Pancreas (tissue), 10 donors: Measurements from ENCODE around the gene ITSN1. TPM values are rescaled to one million over a fixed set of nuclear protein-coding genes. Genes with fewer than 3 reads are reported as not detected.

Experiments used
- ATAC-seq, 4 donors: fragments of 200-7000 bp; cut with Tn5 transposase; one replicate each; pipeline versions ENCODE4 v1.8.0 to v1.9.1; 2020; ENCODE audit warnings: mild to moderate bottlenecking in 4 of 4, moderate library complexity in 4 of 4
- DNase-seq, 6 donors: peaks; one replicate each; pipeline ENCODE4 v3.0.0-alpha.2; 2020
- FAIRE-seq: peaks from 2 replicates; lab custom pipeline; 2012; peaks lifted over from hg19 to GRCh38; lab: Jason Lieb, UNC
- H3K27ac ChIP-seq, 4 donors: fragments of 200-600 bp; sonication (generic); 1 replicate in 3 of 4; 2 replicates in 1 of 4; pipeline versions ENCODE4 v1.5.0 to v1.8.0; 2020
- H3K27me3 ChIP-seq, 4 donors: fragments of 200-600 bp; one replicate each; pipeline ENCODE4 v1.8.0; 2021
- H3K36me3 ChIP-seq, 3 donors: fragments of 200-600 bp; sonication (generic) in 1 of 3; one replicate each; pipeline versions ENCODE4 v1.5.0 to v1.8.0; 2020 to 2021
- H3K4me1 ChIP-seq, 3 donors: fragments of 200-600 bp; one replicate each; pipeline ENCODE4 v1.8.0; 2021
- H3K4me3 ChIP-seq, 4 donors: fragments of 200-600 bp; sonication (generic) in 2 of 4; one replicate each; pipeline versions ENCODE4 v1.5.0 to v1.8.0; 2020 to 2021
- H3K9me3 ChIP-seq, 4 donors: fragments of 200-600 bp; one replicate each; pipeline ENCODE4 v1.8.0; 2021
- CTCF ChIP-seq, 4 donors: fragments of 200-600 bp; sonication (generic) in 3 of 4; IDR thresholded peaks; one replicate each; pipeline versions ENCODE4 v1.5.0 to v1.8.0; 2021; ENCODE audit warnings: antibody characterized with exemption in 4 of 4
- WGBS, 2 donors: extraction: QIAGEN DNeasy Blood & Tissue Kit; methylation state at CpG; one replicate each; pipeline ENCODE4 v1.1.7; 2013; 5-methylcytosine and 5-hydroxymethylcytosine counted together
- intact Hi-C, 3 donors: fragments of 100-400 bp; cut with DNase I; formaldehyde crosslinking; loops; one replicate each; pipeline versions ENCODE4 v1.11.1 to v1.14.2; 2022
- polyA plus RNA-seq, 2 donors: library from polyadenylated mRNA; stranded (reverse); fragments of 200-250 nt; gene quantifications; one replicate each; pipeline ENCODE4 v1.2.3, GENCODE V29; 2013
- total RNA-seq, 6 donors: library from RNA; stranded (reverse); fragmentation: NEBNext Ultra II Directional in 4 of 6; extraction: Animal tissue kit (Norgen Biotek cat#: 25700) in 4 of 6; gene quantifications; one replicate each; pipeline versions ENCODE4 v1.2.1 to v1.2.4, GENCODE V29; 2021 to 2023
- donor health status: healthy with polysubstance abuse.
- donor health status: DM: no; HTN: no; CAD: no; lungs with moderate emphysema.
- donor health status: DM: no; HTN: no; CAD: no.
- donor health status: control.
- donor health status: control.
- donor health status: Bipolar disorder and iron deficiency.
- donor health status: DM: yes; HTN: yes; CAD: no.
- donor health status: DM: no; HTN: no; CAD: no.
- donor health status: DM: no; HTN: no; CAD: no.
- donor health status: DM: yes; HTN: yes; CAD: no.

The ITSN1 gene
- total and polyA plus RNA-seq, 8 donors: 3.5 to 19.4 (median 6.0) TPM

- no peak overlapping the region for H3K27ac ChIP-seq
- FAIRE-seq: no peak
- no peak for TF ChIP-seq CTCF (IDR thresholded peaks at IDR 0.05)
- H3K4me3 ChIP-seq: no peak overlapping the region
- no peaks in the 10 kb centered on the region for H3K4me1 ChIP-seq
- intact Hi-C loops: no loop called here
- 88 to 90% methylated on average over 9 of the region's 9 CpGs for WGBS, 2 donors
- H3K27me3 ChIP-seq: no peaks in the 10 kb centered on the region
- H3K36me3 ChIP-seq: no peaks in the 10 kb centered on the region
- no peak for DNase-seq
- H3K9me3 ChIP-seq: no peaks in the 10 kb centered on the region
- no peak for ATAC-seq
Observed at GRCh38 chr21:33762803-33763581, 120.7 kb downstream of the ITSN1 start.

GRCh38 chr21:33763582-33763899 is 121.2 kb downstream of the ITSN1 start:
- no peaks in the 10 kb centered on the region for H3K9me3 ChIP-seq
- H3K4me3 ChIP-seq: no peak overlapping the region
- no peaks in the 10 kb centered on the region for H3K4me1 ChIP-seq
- no peaks in the 10 kb centered on the region for H3K27me3 ChIP-seq
- H3K27ac ChIP-seq: no peak overlapping the region
- no peaks in the 10 kb centered on the region for H3K36me3 ChIP-seq
- no peak for ATAC-seq
- no peak for DNase-seq
- 67 to 76% methylated on average over 3 of the region's 3 CpGs for WGBS, 2 donors
- TF ChIP-seq CTCF (IDR thresholded peaks at IDR 0.05): no peak
- no peak for FAIRE-seq
- intact Hi-C loops: no loop called here

- Histone ChIP-seq H3K4me3 (no peak overlapping the region), H3K4me1 (no peaks in the 10 kb centered on the region), H3K27me3 (no peaks in the 10 kb centered on the region), H3K36me3 (peaks cover 0 to 4% (median 0%) of the 10 kb centered on the region in 3 donors), H3K27ac (no peak overlapping the region), H3K9me3 (no peaks in the 10 kb centered on the region)
- FAIRE-seq (no peak), ATAC-seq (no peak), DNase-seq (no peak)
- WGBS, 2 donors: 76 to 88% methylated on average over 1 of the region's 1 CpG
- intact Hi-C loops: no loop called here
- TF ChIP-seq CTCF (IDR thresholded peaks at IDR 0.05): no peak
Observed at GRCh38 chr21:33767236-33767635, 124.9 kb downstream of the ITSN1 start.

- H3K4me3 ChIP-seq: no peak overlapping the region
- peaks cover 0 to 4% (median 0%) of the 10 kb centered on the region in 3 donors for H3K36me3 ChIP-seq
- no peaks in the 10 kb centered on the region for H3K9me3 ChIP-seq
- DNase-seq: no peak
- H3K4me1 ChIP-seq: no peaks in the 10 kb centered on the region
- H3K27me3 ChIP-seq: no peaks in the 10 kb centered on the region
- no peak for TF ChIP-seq CTCF (IDR thresholded peaks at IDR 0.05)
- no peak overlapping the region for H3K27ac ChIP-seq
- no peak for ATAC-seq
- no peak for FAIRE-seq
- WGBS, 2 donors: 90 to 93% methylated on average over 2 of the region's 2 CpGs
- intact Hi-C loops: no loop called here
Observed at GRCh38 chr21:33767960-33768359, 125.7 kb downstream of the ITSN1 start.

- Histone ChIP-seq H3K27me3 (no peaks in the 10 kb centered on the region), H3K4me3 (no peak overlapping the region), H3K36me3 (peaks cover 0 to 4% (median 0%) of the 10 kb centered on the region in 3 donors), H3K9me3 (no peaks in the 10 kb centered on the region), H3K4me1 (no peaks in the 10 kb centered on the region), H3K27ac (no peak overlapping the region)
- DNase-seq (no peak), ATAC-seq (no peak), FAIRE-seq (no peak)
- intact Hi-C loops: no loop called here
- no peak for TF ChIP-seq CTCF (IDR thresholded peaks at IDR 0.05)
- 57 to 74% methylated on average over 1 of the region's 1 CpG for WGBS, 2 donors
Observed at GRCh38 chr21:33769057-33769456, 126.8 kb downstream of the ITSN1 start.
